ENCODE data around the gene SUPT3H.
"Not testable (repeated sequence)": the region's sequence is repeated elsewhere in the genome, so short reads cannot be mapped to it uniquely, and the experiment has no call there.

The SUPT3H gene

DNA sequence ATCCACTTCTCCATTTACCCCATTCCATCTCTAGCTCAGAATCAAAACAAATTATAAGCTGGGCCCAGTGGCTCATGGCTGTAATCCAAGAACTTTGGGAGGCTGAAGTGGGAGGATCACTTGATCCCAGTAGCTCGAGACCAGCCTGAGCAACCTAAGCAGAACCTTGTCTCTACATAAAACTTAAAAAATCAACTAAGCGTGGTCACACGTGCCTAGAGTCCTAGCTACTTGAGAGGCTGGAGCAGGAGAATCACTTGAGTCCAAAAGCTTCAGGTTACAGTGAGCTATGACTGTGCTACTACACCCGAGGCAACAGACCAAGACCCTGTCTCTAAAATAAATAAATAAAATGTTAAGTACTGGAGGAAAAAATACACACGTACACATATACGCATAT lies 124.3 kb downstream of the SUPT3H start:
- no peak for DNase-seq

DNA sequence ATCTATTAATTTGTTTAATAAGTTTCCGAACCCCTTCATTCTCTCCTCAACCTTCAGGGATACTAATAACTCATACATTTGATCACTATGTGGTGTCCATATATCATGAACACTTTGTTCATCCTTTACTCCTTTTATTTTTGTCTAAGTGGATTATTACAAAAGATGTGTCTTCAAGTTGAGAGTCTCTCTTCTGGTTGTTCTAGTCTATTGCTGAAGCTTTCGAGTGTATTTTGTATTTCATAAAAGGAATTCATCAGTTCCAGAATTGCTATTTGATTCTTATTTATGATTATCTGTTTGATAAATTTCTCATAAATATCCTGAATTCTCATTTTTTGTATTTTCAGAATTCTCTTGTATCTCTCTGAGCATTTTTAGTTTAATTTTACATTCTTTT lies 146.1 kb downstream of the SUPT3H start:
- no peak for DNase-seq

DNA sequence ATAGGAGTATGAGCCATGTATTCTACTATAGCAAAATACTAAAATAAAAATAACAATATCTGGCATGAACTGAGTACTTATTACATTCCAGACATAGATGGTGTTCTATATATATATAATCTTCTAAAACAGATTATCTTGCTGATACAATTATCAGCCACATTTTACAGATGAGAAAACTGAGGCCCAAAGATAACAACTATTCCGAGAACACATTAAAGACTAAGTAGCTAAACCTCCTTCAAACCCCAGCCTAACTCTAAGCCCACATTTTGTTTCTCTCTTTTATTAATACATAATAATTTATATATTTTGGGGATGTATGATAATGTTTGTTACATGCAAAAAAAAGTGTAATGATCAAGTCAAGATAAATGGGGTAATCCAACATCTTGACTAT lies 148.3 kb downstream of the SUPT3H start:
- DNase-seq, result no peak

DNA sequence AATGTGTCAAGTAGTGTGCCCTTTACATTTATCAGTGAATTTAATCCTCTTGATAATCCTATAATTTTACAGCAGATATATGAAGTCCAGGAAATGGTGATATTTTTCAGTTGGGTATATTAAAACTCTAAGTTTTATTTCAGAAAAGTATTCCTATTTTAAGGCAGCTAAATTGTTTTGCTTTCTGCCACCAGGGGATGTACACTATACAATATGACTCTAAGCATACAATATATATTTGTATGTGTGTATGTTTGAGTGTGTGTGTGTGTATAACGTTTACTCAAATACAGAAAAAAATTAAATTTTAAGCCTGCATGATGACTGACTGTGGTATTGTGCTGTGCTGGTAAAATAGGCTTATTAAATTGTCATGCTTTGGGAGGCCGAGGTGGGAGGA lies 151.7 kb downstream of the SUPT3H start:
- DNase-seq, result no peak

DNA sequence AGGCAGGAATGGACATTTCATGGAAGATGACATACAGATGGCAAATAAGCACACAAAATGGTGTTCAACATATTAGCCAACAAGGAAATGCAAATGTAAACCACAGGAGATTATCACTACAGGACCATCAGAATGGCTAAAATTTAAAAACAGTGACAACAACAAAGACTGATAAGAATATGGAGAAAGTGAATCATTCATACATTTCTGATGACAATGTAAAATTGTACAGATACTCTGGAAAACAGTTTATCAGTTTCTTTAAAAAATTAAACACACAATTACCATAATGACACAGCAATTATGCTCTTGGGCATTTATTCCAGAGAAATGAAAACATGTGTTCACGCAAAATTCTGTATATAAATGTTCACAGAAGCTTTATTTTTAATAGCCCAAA lies 155.4 kb downstream of the SUPT3H start:
- no peak for DNase-seq

DNA sequence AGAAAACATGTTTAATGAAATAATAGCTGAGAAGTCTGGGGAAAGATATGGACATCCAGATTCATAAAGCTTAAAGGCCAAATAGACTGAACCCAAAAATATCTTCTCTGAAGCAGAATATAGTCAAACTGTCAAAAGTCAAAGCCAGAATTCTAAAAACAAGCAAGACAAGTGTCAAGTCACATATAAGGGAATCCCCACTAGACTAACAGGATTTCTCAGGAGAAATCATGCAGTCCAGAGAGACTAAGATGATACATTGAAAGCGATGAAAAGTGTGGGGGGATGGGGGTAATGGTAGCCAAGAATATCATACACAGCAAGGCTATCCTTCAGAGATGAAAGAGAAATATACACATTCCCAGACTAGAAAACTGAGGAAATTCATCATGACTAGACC lies 162.0 kb downstream of the SUPT3H start:
- DNase-seq, result no peak

DNA sequence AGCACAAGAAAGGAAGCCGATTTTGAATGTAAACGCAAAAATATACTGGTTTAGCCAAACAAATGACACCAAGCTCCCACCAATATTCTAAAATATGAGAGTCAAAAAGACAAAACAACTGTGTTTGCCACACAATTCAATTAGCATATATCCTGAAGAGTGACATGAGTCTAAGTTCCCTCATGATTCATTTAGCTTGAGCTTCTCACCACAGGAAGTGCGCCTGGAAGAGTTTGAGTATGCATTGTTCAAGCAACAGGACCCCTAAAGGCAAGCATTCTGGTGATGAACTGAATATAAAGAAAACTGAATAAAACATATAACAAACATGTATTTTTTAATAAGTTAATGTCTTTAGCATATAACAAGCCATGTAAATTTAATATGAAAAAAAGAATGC lies 164.8 kb downstream of the SUPT3H start:
- DNase-seq, result no peak

DNA sequence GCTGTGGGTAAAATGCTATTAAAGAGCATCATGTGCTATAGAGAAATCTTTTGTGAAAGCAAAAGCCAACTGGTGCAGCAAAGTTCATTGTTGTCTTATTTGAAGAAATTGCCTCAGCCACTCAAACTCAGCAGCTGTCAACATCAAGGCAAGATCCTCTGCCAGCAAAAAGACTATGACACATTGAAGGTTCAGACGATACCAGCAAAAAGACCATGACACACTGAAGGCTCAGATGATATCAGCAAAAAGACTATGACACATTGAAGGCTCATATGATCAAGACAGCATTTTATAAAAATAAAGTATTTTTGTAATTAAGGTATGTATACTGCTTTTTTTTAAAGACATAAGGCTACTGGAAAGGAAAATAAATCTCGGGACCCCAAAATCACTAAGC lies 168.0 kb downstream of the SUPT3H start:
- no peak for DNase-seq

DNA sequence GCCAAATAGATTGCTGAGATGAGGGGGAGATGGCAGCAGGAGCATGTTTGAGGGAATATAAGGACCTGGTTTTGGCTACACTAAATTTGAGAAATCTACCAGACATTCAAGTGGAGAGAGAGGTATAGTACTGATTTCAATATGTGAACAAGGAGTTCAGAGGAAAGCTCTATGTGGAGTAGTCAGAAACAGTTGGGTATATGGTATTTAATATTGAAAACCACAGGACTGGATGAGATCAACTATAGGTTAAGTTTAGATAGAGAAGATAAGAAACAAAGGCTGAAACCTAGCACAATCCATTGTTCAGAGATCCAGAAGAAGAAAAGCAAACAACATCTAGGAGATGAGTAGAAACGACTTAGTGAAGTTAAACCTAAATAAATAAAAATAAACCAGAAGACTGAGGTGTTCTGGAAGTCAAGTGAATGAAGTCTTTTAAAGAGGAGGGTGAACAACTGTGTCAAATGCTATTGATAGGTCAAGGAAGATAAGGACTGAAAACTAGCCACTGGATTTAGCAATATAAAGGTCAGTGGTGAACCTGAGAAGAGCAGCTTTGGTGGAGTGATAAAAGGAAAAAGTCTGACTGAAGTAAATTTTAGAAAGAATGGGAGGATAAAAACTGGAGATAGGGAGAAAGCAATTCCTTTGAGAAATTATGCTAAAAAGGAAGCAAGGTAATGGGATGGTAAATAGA lies 170.8 kb downstream of the SUPT3H start:
- no peak for DNase-seq

DNA sequence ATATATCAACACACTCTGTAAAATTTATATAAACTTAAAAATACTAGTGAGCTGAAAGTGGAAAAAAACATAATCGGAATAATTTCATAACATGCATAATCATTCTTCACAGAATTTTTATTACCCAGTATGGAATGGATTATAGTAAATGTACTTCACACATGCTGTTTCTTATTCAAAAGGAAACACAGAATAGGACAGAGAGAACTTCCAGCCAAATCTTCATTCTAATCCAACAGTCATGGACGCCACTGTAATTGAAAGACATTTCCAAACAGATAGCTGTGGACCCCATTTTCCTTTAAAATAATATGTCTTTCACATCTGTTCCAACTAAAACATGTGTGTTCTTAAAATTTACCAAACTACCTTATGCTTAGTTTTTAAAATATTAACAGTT lies 176.2 kb downstream of the SUPT3H start:
- no peak for DNase-seq

DNA sequence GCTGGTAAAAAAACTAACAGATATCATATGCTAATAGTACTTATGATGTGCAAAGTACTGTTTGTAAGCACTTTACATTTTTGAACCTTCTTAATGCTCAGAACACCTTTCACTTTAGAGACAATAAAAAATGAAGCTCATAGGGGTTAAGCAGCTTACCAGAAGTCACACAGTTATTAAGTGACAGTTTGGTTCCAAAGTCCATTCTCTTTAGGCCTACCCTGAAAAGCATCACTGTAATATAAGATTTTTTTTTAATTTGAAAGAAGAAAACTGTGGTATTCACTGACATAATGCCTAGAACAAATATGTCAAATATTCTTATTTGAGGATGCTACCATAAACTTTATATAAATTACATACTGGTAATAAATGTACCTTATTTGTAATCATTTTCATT lies 177.2 kb downstream of the SUPT3H start:
- DNase-seq, result no peak

DNA sequence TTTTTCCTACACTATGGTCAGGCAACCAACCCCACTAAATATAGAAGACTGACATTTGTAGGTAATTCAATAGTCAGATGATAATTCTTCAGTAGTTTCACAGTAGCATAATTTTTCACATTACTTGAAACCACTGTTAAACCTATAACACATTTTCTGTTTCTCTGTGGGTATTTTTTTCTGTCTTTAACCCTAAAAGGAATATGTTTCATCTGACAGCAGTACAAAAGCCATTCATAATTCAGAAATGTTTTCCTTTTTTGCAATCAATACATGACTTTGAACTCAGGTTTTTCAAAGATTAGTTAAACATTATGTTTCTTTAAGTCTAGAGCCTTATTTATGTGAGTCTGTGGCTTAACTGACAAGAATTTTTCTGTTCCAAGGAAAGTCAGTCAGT lies 178.2 kb downstream of the SUPT3H start:
- DNase-seq, result no peak

DNA sequence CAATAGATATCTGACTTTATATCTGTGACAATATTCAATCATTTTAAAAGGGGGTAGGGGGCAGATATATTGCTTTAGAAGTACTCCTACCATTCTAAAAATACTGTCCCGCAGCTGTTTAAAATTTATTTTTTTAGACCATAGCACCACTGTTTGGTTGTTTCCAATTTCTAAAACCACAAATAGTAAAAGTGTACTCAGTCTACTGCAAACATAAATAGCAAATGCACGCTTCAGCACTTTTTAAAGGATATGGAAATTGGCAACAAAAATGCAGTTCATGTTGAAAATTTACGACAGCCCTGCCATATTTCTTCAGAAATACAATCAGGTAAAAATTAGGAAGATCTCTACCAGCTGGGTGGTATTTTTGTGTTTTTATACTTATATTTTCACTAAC lies 181.6 kb downstream of the SUPT3H start:
- no peak for DNase-seq

DNA sequence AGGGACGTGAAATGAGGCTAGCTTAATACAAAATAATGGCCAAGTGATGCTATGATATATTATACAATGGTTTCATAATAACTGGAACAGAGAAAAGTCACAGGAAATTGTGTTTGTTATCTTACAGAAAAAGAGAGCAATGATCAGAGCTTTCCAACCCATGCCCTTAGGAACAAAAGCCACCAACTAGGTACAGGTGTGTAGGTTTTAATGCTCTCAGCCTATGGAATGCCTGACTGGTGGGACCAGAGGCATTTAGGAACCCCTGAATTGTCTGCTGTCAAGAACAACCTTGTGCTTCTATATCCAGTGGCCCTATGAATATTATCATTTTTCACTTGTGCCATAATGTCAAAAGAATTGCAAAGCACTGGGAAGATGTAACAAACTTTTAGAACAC lies 182.6 kb downstream of the SUPT3H start:
- DNase-seq, result no peak

DNA sequence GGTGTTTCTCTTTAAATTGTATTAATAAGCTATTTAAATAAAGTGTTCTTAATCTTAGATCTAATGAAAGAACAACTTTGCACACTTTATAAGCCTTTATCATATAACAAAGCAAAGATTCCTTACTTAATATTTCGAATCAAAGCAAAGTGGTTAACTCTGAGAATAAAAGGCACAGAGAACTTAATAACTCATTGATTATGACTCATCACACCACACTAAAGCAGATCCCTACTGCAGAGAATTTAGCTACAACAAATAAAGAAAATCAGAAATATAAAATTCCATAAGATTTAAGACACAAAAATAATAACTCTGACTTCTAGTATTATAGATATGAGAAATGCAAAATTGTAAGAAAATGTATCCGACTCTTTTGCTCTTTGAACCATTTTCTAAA lies 185.2 kb downstream of the SUPT3H start:
- DNase-seq, result no peak

DNA sequence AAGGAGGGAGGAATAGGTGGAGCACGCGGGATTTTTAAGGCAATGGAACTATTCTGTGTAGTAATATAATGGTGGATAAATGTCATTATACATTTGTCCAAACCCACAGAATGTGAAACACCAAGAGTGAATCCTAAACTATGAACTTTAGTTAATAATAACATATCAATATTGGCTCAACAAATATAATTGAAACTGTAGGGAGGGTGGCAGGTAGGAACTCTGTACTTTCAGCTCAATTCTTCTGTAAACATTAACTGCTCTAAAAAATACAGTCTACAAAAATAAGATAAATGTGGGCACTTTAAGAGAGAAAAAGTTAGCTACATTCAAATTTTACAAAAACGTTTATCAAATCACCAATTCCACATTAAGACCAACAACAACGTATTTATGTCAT lies 186.3 kb downstream of the SUPT3H start:
- DNase-seq, result no peak

DNA sequence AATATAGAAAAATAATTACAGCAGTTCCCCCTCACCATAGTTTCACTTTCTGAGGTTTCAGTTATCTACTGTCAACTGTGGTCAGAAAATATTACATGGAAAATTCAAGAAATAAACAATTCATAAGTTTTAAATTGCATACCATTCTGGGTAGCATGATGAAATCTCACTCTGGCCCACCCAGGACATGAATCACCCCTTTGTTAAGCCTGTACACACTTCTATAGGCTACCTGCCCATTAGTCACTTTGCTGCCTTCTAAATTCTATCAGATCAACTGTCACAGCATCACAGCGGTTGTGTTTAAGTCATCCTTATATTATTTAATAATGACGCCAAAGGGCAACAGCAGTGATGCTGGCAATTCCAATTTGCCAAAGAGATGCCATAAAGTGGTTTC lies 189.9 kb downstream of the SUPT3H start:
- no peak for DNase-seq

DNA sequence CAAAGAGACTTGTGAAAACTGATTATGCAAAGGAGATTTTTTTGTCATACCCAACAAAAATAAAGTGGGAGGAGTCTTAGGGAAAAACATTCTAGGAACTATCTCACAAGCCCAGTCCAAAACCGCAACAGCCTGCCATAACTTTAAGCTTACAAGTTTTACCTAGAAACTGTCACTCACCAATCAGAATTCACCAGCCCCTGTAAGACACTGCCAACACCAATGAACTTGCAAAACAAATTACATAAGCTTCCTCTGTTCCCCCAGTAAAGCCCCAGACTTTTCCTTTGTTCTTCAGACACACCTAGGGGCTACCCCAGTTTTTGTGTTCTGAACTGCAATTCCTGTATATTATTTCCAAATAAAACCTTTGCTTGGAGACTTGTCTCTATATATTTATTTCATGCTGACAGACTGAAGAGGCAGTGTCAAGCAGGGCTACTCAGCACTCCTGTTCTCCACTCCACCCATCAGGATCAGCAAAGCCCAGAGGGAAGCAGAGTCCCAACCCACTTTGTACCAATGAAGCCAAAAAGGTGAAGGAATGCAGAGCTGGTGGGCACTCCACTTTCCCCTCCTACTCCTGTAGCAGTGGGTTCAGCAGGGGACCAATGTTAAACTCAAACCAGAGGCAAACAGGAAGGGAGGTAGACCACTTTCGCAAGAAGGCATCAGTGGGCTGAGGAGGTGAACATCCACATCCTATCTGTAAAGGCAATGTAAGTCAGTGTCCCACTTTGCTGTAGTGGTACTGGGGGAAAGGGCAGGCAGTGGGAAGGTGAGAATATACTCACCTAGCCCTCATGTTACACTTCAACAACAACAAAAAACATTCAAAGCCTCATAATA lies 192.1 kb downstream of the SUPT3H start:
- DNase-seq, result no peak

DNA sequence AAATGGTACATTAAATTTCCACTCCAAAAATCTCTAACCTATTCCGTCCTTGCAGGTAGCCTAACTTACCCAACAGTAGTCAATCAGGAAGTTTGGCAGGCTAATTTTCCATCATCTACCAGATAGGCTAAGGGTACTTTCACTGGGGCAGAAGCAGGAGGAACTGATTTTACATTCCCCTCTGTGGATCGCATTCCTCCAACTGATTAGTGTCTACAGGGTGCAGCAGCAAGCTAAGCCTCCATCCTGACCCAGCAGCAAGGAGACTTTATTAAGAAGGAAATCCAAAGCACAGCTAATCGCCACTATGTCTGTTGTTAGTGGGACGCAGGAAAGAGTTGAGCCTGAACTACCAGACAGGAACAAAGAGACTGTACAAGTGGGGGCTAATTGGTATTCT lies 192.8 kb downstream of the SUPT3H start:
- no peak for DNase-seq

DNA sequence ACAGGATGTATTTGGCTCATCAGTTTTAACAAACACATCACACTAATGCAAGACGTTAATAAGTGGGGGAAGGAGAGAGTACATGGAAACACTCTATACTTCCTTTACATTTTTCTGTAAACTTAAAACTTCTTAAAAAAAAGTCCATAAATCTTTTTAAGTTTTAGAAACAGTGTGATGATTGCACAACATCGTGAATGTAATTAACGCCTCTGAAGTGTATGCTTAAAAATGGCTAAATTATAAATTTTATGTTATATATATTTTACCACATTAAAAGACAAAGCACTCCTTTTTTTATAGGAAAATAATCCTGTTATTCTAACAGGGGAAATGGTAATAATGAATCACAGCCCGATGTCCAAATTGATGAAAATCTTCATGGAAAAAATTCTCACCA lies 193.7 kb downstream of the SUPT3H start:
- DNase-seq, result no peak

DNA sequence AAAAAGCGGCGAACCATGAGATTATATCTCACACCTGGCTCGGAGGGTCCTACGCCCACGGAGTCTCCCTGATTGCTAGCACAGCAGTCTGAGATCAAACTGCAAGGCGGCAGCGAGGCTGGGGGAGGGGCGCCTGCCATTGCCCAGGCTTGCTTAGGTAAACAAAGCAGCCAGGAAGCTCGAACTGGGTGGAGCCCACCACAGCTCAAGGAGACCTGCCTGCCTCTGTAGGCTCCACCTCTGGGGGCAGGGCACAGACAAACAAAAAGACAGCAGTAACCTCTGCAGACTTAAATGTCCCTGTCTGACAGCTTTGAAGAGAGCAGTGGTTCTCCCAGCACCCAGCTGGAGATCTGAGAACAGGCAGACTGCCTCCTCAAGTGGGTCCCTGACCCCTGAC lies 201.4 kb downstream of the SUPT3H start:
- DNase-seq, result not testable (repeated sequence)

DNA sequence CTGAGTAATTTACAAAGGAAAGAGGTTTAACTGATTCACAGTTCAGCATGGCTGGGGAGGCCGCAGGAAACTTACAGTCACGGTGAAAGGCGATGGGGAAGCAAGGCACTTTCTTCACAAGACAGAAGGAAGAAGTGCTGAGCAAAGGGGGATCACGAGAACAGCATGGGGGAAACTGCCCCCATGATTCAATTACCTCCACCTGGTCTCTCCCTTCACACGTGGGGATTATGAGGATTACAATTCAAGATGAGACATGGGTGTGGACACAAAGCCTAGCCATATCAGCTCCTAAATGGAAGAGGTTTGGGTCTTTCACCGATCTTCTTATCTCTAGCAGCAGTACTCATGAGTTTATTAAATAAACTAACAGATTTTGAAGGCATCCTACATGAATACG lies 202.5 kb downstream of the SUPT3H start:
- DNase-seq, result no peak

DNA sequence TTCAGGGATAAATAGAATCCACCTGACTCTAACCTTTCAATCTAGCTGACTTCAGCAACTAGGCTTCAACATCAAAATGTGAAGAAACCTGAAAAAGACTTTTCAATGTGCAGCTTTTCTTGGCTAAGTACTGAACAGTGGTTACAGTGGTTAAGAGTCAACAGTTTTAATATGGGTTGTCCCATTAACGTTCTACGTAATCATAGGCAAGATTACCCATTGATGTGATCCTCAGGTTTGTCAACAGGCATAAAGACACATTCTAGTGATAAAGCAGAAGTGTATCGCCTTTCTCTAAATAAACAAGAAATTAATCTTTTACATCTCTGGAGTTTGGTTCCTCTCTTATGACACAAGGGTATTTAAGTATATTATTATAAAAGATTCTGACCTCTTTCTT lies 203.7 kb downstream of the SUPT3H start:
- no peak for DNase-seq

DNA sequence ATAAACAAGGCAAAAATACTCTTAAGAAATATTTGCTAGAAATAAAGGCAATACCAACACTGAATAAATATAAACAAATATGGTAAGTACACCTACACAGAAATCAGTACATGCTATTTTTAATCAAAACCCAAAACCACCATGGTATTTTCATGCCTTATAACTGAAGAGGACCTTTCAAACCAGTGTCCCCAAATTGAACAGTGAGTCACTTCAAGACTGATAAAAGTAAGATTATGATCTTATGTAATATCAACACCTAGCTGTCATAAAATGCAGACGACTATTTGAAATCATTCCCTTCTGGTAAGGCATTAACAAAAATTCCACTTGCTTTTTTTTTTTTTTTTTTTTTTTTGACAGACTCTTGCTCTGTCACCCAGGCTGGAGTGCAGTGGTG lies 206.4 kb downstream of the SUPT3H start:
- DNase-seq, result no peak

DNA sequence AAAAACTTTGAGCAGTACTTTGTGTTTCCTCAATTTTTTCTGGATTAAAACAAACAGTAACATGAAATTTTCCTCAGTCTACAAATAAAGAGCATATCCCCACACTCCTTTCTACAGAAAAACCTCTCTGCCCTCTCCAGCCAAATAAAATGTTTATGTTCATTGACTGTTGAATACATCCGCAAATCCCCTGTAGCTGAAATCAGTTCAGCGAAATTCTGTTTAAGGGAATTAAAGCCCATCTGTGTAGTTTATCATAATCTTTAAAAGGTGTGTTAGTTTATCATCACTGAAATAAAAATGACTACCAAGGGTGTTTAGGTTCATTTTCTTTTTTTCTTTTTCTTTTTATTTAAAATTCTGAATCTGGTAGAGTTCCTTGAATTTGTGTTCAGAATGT lies 207.4 kb downstream of the SUPT3H start:
- no peak for DNase-seq
